GM18502 (cell line): ENCODE data around the gene AVP.
"Not testable (repeated sequence)": the region's sequence is repeated elsewhere in the genome, so short reads cannot be mapped to it uniquely, and the experiment has no call there.

Experiments used
- ATAC-seq: cut with Tn5 transposase; IDR thresholded peaks from one replicate; pipeline ENCODE4 v1.9.1; 2021; ENCODE audit warnings: mild to moderate bottlenecking; ENCODE audit not compliant: unreplicated experiment, poor library complexity

The AVP gene

DNA sequence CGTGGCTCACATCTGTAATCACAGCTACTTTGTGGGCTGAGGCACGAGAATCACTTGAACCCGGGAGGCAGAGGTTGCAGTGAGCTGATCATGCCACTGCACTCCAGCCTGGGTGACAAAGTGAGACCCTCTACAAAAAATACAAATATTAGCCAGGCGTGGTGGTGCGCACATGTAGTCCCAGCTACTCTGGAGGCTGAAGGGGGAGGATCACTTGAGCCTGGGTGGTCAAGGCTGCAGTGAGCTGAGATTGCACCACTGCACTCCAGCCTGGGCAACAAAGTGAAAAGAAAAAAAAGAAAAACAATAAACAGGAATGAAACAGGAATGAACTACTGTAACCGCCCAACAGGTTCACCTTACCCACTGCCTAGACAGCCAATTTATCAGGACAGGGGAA lies 20.4 kb downstream of the AVP start:
- ATAC-seq = not testable (repeated sequence)

DNA sequence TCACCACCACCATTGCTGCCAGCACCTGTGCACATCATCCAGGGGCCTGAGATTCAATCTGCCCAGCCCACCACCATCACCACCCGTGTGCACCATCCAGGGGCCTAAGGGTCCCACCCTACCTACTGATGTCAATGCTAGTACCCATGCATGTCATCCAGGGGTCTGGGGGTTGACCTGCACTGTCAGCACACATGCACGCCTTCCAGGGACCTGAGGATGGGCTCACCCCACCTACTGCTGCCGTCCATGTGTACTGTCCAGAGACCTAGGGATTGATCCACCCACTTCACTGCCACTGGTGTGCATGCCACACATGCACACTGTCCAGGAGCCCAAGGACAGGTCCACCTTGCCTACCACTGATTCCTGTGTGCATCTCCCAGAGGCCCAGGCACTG lies 25.0 kb downstream of the AVP start:
- no peak for ATAC-seq

DNA sequence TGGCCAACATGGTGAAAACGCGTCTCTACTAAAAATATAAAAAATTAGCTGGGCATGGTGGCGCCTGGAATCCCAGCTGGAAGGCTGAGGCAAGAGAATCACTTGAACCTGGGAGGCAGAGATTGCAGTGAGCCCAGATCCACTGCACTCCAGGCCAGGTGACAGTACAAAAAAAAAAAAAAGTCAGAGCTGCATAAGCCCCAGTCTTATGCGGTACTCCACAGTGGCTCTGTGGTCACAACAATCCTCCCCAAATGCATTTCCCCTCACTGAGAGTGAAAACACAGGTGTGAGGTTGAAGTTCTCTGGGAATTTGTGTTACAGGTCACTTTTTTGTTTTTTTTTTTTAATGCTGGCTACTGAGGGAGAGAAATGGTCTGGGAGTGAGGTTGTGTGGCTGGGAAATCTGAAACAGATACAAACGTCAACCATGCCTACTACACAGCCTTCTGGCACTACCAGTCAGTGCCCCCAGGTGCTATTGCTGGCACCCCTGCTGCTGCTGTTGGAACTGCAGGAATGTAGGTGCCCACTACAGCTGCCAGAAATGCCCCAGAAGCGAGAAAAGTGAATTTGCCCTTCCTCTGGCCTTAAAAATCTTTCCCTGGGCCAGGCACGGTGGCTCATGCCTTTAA lies 33.0 kb downstream of the AVP start:
- no peak for ATAC-seq

DNA sequence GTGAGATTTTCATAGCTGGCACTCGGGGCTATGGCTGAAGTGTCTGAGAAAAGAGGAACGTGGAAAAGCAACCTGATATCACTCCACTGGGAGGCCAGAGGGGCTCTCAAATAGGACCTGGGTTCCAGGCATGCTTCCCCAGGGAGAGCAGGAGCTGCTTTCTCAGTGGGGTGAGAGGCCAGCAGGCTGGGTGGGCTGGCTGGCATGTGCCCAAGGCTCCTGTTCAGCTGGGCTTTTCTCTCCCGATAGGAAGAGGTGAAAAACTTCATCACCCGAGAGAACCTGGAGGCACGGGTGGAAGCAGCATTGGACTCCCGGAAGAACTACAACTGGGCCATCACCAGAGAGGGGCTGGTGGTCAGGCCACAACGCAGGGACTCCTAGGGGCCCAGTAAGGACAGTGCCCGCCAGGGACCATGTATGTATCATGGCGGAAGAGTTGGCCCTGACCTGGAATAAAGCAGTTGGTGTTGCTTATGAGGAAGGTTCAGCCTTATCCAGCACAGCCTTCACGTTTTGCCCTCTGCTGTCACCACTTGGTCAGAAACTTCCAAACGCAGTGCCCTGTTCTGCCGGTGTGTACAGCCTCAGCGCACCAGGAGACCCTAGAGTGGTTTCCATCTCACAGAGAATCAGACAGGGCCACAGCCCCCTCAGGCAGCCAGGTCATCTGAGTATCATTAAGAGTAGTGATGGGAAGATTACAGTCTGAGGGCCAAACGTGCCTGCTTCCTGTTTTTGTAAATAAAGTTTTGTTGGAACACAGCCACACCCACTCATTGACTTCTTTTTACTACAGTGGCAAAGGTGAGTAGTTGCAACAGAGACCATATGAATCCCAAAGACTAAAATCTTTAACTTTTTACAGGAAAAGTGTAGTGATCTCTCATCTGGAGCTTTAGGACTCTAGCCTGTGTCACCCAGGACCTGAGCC lies 36.8 kb downstream of the AVP start:
- ATAC-seq = no peak

DNA sequence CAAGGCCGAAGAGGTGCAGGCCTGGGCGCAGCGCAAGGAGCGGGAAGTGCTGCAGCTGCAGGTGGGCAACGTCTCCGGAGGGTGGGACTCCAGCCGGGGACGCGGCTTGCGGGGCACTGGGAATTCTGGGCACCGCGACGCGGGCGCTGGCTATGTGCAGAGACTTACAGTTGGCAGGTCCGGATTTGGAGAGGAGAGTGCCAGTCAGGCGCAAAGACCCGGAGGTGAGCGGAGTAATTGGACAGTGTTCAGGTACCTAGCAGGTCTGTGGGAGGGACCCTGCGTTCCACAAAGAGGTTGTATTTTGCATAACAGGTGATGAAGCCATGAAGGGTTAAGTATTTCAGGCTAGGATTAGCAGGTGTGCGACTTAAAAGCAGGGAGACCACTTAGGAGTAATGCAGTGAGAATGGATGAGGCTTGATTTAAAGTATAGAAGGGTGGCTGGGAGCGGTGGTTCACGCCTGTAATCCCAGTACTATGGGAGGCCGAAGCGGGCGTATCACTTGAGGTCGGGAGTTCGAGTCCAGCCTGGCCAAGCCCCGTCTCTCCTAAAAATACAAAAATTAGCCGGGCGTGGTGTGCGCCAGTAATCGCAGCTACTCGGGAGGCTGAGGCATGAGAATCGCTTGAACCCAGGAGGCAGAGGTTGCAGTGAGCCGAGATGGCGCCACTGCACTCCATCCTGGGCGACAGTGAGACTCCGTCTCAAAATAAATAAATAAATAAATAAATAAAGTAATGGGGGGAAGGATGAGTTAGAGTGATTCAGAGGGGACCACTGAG lies 37.7 kb downstream of the AVP start:
- ATAC-seq = no peak

DNA sequence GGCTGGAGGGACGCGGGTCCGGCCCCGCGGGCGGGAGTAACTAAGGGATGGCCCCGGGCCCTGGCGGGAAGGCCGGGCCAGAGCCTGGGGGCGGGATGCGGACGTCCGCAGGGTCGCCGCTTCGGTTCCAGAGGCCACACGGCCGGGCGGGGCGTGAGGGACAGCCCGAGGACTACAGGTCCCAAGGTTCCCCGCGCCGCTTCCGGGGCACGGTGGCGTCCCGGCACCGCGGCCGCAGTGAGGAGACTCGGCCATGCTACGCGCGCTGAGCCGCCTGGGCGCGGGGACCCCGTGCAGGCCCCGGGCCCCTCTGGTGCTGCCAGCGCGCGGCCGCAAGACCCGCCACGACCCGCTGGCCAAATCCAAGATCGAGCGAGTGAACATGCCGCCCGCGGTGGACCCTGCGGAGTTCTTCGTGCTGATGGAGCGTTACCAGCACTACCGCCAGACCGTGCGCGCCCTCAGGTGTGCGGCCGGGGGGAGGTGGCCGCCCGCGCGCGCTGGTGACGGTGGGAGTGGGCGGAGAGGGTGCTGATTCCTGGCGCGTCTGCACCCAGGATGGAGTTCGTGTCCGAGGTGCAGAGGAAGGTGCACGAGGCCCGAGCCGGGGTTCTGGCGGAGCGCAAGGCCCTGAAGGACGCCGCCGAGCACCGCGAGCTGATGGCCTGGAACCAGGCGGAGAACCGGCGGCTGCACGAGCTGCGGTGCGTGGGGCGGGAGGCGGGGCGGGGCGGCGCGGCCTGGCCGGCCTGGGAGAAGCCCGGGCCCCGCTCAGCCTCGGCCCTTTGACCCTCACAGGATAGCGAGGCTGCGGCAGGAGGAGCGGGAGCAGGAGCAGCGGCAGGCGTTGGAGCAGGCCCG lies 38.5 kb downstream of the AVP start, which contains the start of gene MRPS26:
TSS of gene MRPS26 (plus strand) at position 237 of the 861 bp plus-strand sequence. CDS start at position 254, 17 bp downstream.
- peak; percentile 93 for ATAC-seq

DNA sequence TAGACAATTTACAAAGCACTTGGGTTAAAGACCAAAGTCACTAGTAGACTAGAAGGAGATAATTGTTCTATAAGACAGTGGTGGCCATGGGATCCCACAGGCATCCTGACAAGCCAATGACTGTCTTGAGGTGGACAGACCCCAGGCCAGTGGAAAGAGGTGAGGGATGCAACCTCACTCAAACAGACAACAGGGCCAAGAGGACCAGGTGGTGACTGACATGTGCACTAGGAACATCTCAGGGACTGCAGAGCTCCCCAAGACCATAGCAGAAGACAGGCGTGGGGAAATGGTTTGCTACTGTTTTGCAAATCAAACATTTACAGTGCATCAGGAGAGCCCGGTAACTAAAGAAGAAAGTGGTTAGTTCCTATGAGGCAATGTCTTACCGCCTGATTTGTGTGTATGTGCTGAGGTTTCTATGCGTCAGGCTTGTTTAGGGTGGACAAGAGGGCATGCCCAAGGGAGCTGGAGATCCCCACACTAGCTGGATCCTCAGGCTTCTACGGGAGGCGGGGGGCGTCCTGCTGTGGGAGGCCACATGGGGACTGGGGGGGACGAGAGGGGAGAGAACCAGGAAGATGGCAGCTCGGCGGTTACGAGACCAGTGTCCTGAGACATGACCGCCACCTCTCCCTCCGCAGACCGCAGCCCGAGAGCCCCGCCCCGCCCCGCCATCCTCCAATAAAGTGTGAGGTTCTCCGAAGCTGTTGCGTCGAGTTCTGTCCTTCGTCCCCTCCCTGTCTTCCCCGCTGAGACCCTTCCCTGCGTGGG lies 39.3 kb downstream of the AVP start:
- ATAC-seq = peak; percentile 49

DNA sequence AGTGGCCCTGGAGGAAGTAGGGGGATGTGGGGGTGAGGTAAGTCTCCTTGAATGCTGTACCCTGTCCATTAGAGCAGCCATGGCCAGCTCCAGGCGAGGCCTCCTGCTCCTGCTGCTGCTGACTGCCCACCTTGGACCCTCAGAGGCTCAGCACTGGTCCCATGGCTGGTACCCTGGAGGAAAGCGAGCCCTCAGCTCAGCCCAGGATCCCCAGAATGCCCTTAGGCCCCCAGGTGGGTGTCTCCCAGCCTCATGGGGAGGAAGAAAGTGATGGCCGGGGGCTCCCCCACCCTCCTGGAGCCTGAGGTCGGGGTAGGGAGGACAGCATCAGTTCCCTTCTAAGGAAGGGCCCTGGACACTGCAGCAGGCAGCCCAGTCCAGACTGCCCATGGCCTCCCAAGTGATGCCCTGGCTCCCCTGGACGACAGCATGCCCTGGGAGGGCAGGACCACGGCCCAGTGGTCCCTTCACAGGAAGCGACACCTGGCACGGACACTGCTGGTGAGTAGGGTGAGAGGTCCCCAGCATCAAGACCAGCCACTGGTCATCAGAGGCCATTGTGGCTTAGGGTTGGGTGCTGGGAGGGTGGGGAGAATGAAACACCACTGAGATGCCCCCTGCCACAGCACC lies 40.1 kb downstream of the AVP start:
- no peak for ATAC-seq

DNA sequence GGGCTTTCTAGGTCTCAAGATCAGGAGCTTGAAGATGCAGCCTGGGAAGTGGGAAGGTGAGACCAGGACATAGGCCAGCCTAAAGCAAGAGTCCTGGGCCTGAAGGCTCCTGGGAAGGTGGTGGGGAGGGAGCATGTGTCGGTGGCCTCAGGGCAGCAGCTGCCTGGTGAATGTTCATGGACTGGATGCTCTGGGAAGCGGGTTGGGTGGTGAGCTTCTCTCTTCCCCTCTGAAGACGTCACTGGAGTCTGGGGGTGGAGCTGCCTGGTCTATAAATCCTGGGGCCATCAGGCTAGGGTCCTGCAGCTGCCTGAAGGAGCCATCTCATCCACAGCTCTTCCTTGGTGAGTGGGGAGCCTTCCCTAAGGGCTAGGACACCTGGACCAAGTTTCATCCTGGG lies 41.2 kb downstream of the AVP start, which contains the start of gene GNRH2:
TSS of gene GNRH2 (plus strand) at position 301 of the 400 bp plus-strand sequence. CDS start 793 bp downstream, outside the sequence.
- ATAC-seq = no peak

DNA sequence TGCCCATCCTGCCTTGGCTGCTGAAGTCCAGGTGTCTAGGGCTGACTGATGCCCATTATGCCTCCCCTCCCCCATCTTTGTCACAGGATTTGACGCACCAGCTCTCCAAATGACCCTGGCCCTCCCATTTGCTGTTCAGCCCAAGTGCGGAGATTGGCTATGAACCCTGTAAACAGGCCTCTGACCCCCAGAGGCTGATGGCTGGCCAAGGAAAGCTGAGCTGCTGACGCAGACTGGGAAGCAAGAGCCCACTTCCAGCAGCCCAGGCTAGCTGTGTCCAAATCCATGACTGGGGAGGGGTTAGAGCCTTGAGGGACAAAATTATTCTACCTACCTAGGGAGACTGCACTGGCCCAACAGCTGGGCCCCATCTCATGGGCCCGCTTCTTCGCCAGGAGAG lies 41.9 kb downstream of the AVP start:
- no peak for ATAC-seq

DNA sequence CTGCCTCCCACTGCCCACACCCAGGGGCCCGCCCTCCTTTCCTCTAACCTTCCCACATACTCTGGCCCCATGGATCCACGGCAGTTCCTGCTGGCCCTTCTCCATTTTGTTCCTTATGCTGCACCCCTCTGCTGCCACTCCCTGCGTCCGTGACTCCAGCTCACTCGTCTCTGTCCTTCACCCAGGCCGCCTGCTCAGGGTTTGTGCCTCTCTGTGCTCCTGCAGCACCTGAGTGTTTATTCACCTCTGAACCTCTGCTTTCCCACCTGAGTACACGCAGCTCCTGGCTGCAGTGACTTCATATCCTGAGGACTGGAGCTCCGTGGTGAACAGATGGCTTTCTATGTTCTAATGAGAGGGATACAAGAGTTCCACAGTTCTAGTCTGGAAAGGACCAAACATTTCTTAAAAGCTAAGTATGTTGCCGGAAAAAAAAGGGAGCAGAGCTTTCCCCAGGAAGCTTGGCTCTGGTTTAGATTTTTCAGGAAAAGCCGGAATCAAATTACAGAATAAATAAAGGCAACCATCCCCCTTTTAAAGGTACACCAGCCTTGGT lies 42.6 kb downstream of the AVP start:
- no peak for ATAC-seq

DNA sequence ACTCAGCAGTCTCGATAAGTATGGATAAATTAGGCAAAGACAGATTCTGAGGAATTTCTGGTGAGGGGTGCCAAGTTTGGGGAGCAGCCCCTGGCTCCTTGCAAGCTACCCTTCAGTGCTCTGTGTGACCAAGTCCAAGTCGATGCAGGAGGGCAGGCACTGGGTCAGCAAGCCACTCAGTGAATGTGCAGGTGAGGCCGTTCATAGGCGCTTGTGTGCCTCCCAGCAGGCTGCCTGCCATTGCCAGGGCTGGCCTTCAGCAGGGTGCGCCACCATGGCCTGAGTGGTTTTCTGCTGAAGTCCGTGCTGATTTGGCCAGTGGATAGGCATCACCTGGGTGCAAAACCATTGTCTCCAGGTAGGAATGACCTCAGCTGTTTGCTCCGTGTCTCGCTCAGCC lies 44.4 kb downstream of the AVP start:
- no peak for ATAC-seq

DNA sequence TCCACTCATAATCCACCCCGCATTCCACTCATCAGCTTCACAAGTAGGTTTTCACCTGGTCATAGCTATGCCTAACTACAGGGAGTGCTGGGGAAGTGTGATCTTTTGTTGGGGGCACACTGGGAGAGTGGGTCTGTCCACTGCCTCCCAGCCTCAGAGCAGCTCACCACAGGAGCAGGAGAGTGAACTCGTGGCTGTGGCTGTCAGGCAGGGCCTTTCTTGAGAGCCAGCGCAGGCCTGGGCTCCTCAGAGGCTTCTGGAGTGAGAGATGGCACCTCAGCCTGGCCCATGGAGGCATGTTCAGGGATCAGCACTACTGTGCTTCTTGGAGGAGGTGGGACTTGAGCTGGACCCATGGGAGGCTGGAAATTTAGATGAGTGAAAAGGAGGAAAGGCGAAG lies 45.1 kb downstream of the AVP start:
- no peak for ATAC-seq

DNA sequence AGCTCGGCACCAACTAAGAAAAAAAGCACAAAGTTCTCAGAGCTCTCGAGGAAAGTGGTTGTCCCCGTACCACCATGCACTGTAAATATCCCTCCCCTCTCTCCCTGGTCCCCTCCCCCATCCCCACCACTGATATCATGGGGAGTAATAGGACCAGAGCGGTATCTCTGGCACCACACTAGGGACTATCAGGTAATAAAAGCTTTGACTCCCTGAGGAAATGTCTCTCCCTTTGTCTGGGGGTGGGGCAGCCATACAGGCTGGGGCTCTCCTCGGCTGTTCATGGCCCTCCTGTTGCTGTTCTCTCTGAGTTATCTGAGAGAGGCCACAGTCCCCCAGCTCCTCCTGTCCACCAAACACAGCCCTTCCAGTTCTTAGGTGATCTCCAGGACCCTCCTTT lies 46.1 kb downstream of the AVP start:
- ATAC-seq = no peak

DNA sequence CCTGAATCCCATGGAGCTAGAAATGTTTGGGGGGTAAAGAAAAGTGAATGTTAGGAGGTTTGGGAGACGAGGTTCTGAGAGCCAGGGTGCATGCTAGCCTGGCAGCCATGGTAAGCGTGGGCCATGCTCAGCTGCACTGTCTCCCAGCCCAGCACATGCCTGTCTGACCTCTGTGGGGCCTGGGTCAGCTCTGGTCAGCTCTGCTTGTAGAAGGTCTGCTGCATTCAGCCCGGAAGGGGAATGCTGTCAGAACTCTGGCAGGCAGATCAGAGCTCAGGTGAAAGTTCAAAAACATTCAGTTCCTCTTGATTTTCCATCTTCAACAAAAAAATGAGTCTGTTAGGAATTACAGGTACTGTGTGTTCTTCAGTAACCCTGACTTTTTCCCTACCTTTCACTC lies 46.9 kb downstream of the AVP start:
- no peak for ATAC-seq

DNA sequence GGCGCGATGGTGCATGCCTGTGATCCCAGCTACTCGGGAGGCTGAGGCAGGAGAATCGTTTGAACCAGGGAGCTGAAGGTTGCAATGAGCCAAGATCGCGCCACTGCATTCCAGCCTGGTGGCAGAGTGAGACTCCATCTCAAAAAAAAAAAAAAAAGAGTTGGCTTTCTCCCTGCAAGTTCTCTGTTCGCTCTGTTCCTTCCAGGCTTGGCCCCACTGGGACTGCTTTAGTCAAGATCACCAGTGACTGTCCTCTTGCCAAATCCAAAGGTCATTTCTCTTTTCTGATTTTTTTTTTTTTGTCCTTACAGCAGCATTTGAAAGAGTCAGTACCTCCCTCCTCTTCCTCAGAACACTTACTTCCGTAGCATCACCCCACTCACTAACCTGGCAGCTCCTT lies 51.9 kb downstream of the AVP start:
- no peak for ATAC-seq
